Activated CD8-positive, alpha-beta memory T cell treated with anti-CD3 and anti-CD28 coated beads, Interleukin-2, amount 50 U/mL, for 24 hours (primary cell): ENCODE data around the gene AIF1.

Source experiments
- DNase-seq: peaks from one replicate; pipeline ENCODE4 v3.0.0-alpha.2; 2020; ENCODE audit errors: extremely low read depth

AIF1 gene

GRCh38 chr6:31642798-31643570, 27.9 kb downstream of the AIF1 start:
- DNase-seq = no peak

GRCh38 chr6:31643818-31644454, 28.9 kb downstream of the AIF1 start:
- no peak for DNase-seq

DNA sequence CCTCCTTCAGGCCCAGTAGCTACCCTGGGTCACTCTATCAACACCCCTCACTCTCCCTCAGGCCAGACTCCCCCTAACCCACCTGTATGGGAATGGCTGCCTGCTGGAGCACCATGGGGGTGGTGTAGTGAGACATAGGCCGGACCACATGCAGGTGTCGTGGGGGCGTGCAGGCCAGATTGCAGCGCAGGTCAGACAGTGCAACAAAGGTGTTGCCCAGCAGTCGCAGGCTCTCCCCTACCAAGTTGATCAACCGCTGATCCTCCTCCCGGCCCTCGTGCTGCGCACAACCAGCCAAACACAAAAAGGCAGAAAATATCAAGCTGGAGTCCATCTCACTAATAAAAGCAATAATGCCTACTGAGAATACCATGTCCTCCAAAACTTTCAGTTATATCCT, 30.3 kb downstream of the AIF1 start:
- no peak for DNase-seq

- DNase-seq = no peak
Observed at GRCh38 chr6:31651602-31652191, 36.7 kb downstream of the AIF1 start.

DNA sequence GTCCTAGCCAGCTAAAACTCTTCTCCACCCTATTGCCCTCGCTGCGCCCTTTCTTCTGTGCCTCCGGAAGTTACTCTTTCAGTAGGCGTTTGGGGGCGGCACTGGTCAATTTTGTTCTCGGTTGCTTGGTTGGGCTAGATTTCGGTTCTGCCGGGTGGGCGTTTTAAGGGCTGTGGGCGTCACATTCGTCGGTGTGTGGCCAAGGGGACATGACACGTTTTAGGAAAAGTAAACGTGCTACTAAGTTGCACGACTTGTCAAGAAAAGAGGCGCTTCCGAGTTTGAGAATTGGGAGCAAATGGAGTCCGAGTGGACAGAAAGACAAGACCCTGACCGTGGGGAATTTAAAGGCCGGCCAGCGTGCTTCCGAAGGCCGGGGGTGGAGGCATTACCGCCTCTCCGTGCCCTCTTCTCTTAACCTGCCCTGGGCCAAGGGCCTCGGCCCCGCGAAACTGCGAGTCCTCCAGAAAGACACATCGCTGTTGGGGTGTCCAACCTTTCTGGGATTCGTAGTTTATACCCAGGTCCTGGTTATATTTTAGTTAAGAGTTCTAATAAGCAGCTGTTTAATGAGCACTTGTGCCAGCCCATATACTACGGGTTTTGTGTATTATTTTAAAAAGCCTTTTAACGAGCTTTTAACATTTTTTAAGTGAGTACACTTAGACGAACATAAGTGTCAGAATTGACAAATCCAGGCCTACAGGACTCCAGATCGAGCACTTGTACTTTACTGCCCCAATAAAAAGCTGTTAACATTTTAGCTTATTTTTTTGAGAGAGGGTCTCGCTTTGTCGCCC, 38.1 kb downstream of the AIF1 start:
- DNase-seq = peak; percentile 74

- no peak for DNase-seq
Observed at GRCh38 chr6:31654574-31655348, 39.7 kb downstream of the AIF1 start.

- DNase-seq = no peak
Observed at GRCh38 chr6:31655349-31656237, 40.6 kb downstream of the AIF1 start, which contains the start of gene APOM. Gene APOM, plus strand, starts transcription at chr6:31655894. Its CDS starts 73 bp downstream, at chr6:31655967.

DNA sequence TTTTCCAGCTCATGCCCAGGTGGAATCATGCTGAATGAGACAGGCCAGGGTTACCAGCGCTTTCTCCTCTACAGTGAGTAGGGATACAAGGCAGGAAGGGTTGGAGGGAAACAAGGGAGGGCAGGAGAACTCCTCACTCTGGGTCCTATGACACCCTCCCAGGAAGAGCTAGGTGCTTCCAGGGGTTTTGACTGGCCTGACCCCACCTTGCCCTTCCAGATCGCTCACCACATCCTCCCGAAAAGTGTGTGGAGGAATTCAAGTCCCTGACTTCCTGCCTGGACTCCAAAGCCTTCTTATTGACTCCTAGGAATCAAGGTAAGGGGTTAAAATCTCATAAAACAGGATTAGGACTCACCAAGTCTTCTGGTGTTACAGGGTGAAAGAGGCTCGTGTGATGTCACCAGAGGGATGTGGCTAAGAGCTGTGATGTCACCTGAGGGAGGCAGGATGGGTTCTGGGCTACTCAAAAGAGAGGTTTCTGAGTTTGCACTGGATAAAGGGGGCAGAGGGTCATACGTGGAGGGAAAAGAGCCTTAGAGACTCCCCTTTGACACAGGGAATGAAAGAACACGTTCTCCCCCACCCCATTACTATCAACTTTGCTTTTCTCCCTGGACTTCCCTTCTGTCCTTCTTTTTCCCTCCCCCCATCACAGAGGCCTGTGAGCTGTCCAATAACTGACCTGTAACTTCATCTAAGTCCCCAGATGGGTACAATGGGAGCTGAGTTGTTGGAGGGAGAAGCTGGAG, 42.5 kb downstream of the AIF1 start:
- DNase-seq = no peak

DNA sequence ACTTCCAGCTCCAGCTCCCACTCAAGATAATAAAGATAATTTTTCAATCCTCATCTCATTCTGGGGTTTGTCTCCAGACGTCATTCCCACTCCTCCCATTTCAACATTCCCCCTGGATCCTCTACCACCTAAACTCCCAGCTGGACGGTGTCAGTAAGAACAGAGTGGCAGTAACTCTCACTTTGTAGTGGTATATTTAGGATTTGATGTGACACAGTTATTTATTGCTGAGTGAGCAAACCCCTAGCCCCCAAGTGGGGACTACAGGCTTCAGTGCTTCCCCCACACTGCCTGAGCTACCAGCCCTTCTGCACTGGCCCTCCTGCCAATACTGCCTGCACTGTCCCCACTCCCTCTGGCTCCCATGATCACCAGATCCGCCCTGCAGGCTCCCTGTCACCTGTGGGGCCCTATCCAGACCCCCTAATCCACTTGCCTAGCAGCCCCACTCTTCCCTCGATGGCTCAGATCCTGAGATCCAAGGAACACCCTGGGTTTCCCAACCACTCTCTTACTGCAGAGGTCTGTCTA, 43.2 kb downstream of the AIF1 start:
- DNase-seq = no peak

DNA sequence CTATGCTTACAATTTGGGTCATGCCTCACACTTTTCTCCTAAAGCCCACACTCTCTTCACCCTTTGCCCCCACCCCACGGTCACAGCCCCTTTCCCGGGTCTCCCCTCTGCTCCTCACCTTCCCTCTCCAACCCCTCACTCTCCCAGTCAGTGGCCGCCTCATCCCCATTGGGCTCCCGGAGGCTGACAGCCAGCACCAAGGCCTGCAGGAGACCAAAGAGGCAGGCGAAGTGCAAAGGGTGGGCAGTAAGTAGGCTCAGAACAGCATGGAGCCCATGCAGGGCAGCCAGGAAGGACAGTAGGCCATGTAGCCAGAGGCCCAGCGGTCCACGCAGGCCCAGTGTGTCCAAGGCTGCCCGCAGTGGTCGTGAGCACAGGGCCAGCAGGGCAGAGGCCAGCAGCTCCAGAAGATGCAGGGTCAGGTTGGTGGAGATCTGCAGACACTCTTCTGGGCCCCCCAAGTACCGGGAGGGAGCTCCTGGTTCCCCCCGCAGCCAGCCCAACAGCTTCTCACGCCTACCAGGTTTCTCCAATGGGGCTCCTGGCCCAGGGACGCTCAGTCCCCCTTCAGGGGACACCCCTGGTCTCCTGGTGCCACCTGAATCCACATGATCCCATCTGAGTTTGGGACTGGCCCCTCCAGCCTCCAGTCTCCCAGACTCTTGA, 44.1 kb downstream of the AIF1 start:
- no peak for DNase-seq

DNA sequence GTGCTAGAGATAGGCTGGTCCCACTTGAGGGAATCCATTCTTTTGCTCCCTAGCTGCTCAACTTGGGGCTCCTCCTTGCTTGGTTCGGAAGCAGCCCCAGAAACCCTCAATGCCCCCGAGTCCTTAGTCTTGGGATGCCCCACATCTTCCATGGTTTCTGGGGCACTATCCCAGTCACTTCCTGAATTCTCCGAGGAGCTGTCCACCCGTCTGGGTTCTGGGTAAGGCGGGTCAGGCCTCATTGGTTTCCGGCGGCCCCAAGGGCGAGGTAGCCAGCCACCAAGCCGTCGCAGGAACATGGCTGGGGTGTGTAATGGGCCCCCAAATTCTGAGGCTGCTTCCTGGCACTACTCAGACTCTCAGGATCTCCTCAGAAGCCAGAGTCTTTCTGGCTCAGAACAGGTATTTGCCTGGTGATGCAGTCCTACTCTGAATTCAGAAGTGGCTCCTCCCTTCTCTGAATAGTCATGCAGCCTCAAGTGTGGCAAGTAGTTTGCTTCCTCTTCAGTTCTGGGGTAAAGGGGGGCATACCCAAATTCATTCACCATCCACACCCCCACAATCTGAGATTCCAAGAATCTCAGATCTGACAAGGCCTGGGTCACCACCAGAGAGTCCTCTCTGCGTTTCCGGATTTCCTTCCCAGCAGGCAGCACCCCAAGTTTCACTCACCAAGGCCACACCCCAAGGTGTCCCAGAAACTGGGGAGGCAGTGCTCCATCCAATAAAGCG, 44.8 kb downstream of the AIF1 start:
- DNase-seq = no peak

- DNase-seq = no peak
Observed at GRCh38 chr6:31660381-31661261, 45.6 kb downstream of the AIF1 start, which contains the start of gene C6orf47. Gene C6orf47, minus strand, starts transcription at chr6:31660778. Its CDS starts 831 bp downstream, at chr6:31659947.

DNA sequence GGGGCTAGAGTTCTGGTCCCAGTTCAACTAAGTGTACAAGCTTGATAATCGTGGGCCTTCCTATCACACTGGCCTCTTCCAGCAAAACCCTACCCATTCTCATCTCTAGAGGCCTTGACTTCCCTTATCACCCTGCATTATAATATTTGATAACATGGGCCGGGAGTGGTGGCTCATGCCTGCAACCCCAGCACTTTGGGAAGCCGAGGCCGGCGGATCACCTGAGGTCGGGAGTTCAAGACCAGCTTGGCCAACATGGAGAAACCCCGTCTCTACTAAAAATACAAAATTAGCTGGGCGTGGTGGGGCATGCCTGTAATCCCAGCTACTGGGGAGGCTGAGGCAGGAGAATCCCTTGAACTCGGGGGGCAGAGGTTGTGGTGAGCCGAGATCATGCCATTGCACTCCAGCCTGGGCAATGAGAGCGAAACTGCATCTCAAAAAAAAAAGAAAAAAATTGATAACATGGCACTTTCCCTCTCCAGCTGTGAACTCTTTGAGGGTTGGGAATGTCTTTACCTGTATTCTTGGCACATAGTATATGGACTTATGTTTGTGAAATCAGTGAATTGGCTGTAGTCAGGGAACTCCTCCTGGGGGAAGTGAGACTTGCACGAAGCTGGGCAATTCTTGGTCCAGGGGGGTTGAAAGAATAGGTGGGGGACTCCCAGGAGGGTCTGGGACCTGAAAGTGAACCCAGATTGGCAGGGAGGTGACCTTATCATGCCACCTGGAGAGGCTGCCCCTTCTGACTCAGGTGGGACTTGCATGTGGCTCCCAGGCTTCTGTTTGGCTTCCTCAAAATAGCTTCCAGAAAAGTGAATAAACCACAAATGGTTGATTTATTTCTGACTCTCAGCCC, 46.5 kb downstream of the AIF1 start:
- DNase-seq = no peak

DNA sequence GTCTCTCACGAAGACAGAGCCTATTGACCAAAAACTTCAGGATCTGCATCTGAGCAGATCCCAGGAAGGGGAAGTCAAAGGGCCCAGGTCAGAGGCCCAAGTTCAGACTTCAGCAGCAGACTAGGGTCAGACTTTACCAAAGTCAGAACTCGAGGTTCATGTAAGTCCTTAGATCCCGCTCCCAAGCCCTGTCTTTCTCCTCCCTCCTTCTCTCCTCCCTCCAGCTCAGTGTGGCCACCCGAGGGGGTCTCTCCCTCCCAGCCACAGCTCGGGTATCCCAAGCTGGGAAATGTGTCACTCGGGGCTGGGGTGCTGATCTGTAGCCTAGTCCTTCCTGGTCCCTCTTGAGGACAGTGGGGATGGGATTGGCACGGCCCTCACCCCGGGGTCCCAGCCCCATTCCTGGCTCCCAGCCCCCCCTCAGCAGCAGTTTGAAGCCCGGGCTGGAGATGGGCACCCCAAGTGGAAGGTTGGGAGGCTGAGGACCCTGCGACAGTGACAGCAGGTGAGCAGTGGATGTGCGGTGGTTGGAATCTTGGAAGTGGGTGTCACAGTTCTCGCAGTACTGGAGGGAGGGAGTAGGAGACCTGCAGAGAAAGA, 47.2 kb downstream of the AIF1 start:
- no peak for DNase-seq

DNA sequence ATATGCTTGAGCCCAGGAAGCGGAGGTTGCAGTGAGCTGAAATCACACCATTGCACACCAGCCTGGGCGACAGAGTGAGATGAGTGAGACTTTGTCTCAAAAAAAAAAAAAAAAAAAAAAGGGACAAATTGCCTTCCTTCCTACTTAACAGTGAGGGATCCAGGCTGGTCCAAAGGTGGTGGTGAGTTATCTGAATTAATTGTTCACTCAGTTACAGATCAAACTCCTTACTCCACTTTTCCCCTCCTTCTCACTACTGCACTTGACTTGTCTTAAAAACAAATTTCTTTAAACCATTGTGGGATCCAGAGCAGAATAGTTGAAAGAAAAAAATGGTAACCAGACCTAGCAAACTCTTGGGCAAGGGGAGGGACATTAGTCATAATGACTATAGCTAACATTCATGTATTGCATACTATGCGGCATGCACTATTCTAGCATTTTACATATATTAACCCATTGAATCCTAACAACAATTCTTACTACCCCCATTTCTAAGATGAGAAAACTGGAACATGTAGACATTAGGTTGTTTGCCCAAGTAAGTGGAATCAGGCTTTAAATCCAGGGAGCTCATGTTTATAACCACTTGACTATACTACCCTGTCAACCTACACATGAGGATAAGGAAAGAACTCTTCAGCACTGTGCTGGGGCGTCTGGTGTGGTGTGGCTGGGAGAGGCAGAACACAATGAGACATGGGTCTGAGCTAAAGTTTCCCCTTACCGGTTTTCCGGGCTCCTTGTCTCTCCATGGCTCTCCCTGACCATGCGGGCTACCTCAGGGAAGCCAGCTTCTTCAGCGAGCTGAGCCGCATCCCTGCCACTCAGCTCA, 48.3 kb downstream of the AIF1 start:
- DNase-seq = no peak
